CD4-positive, alpha-beta T cell treated with Interferon gamma for 1 hour (primary cell): ENCODE measurements around the gene ANKLE1.
A peak's percentile ranks its signal among the peaks of the same experiment; 100 is the strongest.

Source experiments
- DNase-seq: peaks from one replicate; pipeline ENCODE4 v3.0.0-alpha.2; 2020

ANKLE1 gene, protein sequence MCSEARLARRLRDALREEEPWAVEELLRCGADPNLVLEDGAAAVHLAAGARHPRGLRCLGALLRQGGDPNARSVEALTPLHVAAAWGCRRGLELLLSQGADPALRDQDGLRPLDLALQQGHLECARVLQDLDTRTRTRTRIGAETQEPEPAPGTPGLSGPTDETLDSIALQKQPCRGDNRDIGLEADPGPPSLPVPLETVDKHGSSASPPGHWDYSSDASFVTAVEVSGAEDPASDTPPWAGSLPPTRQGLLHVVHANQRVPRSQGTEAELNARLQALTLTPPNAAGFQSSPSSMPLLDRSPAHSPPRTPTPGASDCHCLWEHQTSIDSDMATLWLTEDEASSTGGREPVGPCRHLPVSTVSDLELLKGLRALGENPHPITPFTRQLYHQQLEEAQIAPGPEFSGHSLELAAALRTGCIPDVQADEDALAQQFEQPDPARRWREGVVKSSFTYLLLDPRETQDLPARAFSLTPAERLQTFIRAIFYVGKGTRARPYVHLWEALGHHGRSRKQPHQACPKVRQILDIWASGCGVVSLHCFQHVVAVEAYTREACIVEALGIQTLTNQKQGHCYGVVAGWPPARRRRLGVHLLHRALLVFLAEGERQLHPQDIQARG

DNA sequence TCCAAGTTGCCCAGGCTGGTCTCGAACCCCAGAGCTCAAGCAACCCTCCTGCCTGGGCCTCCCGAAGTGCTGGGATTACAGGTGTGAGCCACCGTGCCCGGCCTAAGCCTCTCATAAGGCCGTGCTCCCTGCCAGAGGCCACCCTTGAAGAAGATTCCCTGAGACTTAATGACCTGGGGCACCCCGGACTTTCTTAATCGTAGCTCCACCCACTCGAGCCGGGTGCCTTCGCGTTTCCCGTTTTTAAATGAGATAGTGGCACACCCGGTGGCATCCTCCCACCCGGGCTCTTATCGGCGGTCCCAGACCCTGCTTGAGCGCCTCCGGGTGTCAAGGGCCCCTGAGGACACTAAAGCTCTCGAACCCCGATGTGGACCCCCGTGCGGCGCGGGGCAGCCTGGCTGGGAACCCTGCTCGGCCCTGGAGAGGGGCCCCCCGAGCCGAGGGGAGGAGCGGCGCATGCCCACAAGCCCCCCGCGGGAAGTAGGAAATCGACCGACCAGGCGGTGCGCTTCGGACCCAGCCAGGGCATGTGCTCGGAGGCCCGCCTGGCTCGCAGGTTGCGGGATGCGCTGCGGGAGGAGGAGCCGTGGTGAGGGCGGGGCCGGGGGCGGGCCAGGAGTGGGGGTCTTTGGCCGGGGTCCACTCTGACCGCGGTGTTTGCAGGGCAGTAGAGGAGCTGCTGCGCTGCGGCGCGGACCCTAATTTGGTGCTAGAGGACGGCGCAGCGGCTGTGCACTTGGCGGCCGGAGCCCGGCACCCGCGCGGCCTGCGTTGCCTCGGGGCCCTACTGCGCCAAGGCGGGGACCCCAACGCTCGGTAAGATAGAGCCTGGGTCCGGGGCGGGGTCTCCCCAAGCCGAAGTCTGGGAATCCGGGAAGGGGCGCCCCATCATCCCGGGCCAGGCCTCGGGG is at the start of gene ANKLE1:
Gene ANKLE1, plus strand, starts transcription at position 511 of the 914 bp plus-strand sequence. Its CDS starts 20 bp downstream, at position 531.
- peak; percentile 53 for DNase-seq

DNA sequence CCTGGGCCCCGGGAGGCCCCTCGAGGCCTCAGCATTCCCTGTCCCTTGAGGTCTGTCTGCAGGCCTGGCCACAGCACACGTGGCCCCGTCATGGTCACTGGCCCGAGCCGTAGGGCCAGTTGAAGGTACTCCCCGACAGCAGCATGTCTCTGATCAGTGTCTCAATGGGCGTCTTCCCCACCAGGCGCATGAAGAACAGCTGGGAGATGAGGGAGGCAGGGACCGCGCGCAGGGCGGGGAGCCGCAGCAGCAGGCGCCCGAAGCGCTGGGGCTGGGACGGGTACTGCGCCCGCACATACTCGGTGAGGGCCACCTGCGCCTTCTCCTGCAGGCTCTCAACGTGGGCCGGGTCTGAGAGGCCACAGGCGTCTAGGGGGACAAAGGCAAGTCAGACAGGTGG is 49.4 kb upstream of the ANKLE1 start:
- no peak for DNase-seq

DNA sequence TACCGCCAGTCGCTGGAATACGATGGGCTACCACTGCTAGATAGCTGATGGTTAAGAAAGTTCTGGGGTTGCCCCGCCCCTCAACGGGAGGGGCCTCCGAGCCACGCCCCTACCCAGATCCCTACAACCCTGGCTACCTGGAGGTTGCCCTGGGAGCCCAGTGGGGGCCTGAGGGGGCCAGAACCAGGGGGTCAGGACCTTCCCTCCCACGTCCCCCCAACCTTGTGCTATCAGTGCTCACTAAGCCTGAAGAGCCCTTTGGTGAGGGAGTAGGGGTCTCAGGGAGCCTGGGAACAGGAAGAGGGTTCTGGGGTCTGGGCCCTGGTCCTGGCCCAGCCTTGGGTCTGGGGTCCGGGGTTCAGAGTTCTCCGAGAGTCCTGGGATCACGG is 46.8 kb upstream of the ANKLE1 start:
- DNase-seq: peak; percentile 43

DNA sequence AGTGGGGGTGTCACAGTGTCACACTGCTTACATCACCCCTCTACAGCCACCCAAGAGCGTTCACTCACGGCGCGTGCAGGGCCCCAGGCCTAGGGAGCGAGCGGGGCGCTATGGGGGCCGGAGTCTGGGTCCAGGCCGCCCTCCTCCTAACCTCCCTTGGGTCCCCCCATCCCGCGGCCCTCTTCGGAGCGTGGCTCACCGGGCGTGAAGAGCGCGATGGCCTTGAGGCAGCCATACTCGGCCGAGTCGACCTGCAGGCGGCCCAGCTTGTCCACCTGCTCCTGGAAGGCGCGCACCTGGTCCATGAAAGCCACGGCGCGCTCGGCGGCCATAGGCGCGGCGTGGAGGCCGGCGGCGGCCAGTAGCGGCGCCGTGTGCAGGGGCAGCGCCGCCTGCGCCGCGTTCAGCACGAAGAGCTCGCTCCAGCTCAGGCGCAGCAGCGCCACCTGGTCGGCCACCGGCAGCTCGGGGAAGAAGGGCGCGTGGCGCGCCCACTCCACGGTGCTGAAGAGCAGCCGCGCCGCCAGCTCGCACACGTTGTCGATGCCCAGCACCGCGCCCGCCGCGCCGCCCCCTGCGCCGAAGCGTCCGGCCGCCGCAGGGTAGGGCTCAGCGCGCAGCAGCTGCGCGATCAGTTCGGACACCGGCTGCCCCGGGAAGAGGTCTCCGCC is 46.3 kb upstream of the ANKLE1 start:
- DNase-seq: peak; percentile 73

DNA sequence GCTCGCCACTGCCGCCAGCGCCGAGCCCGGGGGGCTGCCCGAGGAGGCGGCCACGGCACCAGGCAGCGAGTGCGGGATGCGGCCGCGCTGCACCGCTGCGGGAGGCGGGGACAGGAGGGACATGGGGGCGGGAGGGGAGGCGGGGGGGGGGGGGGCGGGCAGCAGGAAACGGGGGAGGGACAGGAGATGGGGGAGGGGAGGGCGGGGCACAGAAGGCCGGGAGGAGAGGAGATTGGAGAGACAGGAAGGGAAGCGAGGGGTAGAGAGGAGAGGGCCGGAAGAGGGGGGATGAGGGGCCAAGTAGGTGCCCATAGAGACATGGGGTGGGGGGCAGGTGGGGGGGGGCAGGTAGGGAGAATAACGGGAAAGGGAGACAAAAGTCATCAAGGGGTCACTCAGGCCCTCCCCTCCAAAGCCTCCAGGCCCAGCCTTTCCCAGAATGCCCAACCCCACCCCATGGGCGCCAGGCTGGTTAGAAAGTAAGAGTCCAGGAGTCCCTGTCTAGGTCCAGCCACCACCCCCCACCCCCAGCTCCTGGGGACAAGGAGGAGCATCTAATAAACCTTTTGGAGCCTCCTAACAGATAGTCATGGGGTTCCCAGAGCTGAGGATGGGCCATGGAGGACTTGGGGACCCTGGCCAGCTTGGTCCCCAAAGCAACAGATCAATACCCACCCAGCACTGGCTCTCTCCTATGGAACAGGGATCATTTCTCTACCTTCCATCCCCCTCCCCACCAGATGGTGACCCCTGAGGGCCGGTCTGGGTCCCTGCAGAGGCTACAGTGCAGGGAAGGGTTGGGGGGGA is 45.5 kb upstream of the ANKLE1 start:
- DNase-seq: no peak

DNA sequence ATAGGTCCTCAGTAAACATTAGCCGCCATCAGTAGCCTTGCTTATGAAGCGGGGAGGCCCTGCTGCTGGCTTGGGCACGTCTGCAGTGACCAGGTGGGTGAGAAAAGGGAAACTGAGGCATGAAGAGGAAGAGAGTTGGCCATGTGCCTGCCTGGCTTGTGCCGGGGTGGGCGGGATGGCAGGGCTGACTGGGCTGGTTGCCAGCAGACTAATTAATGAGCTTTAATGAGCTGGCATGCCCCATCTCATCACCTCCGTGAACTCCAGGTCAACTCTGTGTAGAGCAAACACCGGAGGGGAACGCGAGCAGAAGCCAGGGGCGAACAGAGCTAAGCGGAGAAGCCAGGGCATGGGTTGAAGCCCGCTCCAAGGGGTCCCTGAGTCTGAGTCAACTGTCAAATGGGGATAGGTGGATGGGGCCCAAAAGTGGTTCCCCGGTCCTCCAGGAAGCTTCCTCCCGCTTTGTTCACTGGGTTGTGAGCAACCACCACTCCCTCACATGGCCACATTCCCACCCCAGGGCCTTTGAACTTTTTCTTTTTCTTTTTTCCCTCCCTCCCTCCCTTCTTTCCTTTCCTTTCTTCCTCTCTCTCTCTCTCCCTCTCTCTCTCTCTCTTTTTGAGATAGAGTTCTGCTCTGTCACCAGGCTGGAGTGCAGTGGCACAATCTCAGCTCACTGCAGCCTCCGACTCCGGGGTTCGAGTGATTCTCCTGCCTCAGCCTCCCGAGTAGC is 44.7 kb upstream of the ANKLE1 start:
- no peak for DNase-seq

DNA sequence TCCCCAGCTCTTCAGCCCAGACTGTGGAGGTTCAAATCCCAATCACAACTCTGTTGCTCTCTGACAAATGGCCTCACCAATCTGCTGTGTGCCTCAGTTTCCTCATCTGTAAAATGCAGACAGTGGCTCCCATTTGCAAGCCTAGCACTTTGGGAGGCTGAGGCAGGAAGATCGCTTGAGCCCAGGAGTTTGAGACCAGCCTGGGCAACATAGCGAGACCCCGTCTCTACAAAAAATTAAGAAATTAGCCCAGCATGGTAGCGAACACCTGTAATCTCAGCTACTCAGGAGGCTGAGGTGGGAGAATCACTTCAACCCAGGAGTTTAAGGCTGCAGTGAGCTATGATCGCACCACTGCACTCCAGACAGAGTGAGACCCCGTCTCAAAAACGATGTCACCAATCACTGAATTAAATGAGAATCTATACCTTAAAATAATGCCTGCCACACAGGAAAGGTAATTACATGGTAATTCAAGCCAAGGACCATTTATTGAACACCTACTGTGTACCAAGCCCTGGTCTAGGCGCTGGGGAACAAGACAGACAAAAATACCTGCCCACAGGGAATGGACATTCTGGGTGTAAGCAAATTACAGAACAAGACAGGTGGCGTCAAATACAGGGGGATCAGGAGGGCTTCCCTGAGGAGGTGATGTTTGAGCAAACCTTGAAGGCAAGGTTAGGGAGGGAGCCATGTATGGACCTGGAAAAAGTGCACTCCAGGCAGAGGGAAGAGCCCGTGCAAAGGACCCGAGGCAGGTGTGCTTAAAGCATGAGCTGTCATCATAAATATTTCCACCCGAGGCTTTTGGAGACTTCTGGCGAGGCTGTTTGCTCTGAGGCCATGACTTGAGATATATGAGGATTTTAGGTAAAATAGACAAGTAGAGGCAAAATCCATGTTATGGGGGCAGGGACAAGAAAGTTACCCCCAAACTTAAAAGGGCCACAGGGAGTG is 43.7 kb upstream of the ANKLE1 start:
- DNase-seq: no peak

DNA sequence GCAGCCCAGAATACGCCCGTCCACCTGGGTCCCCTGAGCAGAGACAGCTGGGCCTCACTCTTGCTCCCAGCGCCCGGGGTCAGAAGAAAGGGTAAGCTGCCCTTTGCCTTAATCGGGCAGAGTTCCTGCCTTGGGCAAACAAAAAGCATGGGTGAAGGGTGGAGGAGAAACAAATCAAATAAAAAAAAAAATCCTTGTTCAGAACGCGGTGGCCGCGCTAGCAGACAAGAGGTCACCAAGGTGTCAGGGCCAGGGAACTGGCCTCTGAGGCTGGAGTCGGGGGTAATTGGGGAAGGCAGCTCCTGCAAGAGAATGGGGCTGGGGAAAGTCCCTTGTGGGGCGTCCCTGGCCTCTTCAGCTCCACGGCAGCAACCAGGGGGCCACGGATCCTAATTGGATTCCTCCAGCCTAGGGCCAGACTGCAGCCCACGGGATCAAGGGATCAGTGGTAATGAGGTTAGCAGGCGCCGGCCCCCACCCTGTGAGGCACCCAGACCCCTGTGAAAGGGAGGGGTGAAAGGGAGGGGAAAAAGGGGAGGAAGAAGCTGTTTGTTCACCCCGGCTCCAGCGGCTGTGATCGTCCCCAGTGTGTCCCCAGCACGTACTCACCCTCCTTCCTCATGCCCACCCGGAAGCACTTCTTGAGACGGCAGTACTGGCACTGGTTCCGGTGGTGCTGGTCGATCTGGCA is 41.5 kb upstream of the ANKLE1 start:
- no peak for DNase-seq

DNA sequence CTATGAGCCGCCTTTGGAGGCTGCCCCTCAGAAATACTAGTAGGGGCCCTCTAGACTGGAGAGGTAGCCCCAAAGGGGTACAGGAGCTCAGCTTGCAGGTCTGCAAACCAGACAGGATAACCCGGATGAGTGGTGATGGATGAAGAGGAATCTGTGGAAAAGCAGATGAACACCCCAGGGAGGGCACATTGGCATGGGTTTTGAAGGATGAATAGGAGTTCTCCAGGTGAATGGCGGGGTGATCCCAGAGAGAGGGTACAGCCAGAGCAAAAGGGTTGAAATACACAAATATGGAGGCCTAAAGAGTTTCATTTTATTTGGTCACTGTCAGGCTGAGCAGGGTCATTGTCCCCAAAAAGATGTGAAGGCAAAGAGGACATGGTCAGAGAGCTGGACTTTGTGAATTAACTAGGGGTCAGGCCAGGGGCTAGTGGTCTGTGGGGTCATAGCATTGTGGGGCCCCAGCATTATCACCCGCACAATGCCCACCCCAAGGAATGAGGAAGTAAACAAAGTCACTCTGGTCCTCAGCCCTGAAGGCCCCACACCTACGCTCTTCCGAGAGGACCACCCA is 40.8 kb upstream of the ANKLE1 start:
- DNase-seq: no peak

DNA sequence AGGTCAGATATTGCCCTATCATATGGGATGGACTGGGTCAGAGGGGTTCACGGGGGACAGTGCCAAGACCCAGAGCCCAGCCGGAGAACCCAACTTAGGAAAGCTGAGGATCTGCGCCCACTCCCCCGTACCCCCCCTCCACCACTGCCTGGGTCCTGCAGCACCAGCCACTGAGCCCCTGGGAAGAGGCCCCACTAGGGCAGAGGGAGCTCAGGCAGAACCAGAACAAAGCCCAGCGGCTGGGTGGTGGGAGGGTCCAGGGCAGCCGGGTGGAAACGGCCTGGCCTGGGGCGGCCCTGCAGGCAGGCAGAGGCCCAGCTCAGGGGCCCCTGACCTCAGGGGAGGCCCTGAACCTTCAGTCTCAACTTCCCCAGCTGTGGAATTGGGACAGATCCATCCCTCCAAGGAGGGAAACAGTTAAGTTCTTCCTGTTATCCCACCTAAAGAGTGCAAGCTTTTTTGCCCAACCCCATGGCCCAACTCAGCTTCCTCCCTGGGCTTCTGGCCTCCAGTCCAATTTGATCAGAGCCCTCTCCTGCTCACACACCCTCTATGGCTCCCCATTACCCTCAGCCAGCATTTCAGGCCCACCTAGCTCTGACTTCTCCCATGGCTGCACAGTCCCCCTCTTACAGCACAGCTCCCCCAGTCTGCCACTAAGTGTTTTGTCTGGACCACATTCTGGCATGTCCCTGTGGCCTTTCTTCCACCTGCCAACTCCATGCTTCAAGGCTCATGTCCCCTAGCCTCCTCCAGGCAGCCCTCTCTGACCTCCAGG is 39.1 kb upstream of the ANKLE1 start:
- no peak for DNase-seq

DNA sequence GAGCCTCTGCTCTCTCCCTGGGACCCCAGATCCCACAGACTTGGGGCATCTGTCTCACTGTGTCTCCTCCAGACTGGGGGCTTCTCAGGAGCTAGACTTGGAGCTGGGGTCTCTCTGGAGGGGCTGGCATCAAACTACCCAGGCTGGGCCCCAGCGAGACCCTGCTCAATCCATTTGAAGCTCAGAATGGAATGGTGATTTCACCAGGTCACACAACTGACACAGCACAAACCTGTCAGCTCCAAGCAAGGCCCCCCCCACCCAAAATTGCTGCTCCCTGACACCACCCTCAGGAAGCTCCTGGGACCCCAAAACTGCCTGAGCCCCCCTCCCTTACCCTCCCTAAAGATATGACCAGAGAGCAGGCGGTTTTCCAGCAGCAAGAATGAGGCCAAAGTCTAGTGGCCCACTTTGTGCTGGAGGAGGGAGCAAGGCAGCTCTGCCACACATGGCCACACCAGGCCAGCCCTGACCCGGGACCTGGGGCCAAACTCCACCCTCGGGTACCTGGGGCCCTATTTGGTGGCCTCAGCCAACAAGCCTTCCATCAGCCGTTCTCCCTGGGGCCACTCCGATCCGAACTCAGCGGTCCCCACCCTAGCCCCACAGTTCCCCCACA is 38.4 kb upstream of the ANKLE1 start:
- DNase-seq: no peak

DNA sequence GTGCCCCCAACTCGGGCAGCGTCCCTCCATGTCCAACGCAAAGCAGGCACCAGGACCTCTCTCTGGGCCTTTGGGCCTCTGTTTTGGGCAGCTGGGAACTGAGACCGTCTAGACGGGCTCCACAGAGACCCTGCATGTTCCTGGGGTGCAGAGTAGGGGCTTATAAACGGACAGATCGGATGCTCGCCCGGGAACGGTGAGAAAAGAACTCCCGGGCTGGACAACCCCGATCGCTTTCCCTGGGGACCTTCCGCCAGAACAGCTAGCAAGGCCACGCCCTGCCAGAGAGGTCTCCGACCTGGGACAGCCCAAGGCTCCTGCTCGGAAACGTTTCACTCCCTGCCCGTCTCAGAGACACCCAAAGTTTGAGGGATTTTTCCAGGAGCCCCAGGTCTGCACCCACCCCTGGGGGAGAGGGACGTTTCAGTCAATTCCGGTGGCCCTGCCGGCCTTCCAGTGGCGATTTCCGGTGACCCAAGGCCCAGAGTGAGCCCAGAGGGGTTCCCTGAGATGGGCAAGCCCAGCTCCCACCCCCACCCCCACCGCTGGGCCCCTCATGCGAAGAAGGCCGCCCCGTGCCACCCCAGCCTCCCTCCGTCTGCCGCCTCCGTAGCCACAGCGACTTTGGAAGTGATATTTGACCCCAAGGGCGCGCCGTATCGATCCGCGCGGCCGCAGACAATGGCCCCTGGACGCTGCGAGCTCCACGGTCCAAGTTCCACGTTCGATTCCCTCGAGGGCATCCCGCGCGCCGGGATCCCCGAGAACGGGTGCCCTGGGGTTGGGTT is 37.7 kb upstream of the ANKLE1 start:
- DNase-seq: no peak

DNA sequence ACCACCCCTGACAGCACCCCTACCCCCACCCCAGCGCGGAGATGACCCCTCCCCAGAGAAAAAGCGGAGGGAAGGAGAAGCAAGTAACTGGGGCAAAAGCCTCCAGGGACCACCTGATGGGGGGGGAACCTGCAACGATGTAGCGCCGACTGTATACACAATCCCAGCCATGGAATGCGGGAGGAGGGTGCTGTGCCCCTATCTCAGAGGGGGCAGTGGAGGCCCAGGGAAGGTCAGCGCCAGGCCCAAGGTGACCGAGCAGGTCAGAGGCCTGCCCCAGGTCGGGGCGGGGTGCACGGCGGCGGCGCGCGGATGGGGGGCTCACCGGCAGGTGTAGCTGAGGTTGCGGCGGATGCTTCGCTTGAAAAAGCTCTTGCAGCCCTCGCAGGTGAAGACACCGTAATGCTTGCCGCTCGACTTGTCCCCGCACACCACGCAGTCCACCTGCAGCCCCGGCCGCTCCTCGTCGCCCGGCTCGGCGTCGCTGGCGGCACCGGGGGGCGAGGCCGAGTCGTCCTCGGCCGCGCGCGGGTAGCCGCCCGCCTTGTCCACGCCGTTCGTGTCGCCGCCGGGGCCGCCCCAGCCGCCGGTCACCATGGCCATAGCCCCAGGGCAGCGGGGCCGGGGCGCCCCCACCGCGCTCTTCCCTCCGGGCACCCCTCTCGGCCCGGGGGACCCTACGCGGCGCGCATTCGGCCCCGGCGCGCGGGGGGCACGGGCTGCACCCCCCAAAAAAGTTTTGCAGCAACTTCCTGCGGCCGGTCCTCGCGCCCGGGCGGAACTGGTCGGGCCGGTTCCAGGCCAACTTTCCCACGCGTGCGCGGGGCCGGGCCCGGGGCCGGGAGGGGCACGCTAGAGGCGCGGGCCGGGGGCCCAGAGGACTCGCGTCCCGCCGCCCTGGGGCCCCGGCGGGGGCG is 36.8 kb upstream of the ANKLE1 start:
- no peak for DNase-seq

DNA sequence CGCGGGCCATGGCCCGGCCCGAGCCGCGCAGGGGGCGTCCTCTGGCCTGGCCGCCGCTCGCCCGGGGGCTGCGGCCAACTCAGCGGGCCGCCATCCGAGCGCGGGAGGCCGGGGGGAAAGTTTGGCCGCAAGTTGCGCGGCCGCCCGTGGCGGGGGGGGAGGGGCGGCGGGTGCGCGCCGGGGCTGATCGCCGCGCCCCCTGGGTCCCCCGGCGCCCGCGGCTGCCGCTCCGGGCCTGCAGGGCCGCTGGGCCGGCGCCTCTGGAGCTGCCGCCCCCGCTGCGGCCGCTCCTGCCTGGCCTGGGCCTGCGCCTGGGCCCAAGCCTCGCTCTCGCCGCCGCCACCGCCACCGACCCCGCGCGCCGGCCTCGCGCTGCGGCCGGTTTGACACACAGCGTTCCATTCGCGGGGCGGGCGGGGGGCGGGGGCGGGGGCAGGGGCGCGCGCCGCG is 36.1 kb upstream of the ANKLE1 start, which contains the start of gene NR2F6:
Gene NR2F6, minus strand, starts transcription at position 385 of the 450 bp plus-strand sequence. CDS start 699 bp downstream, outside the sequence.
- DNase-seq: no peak

DNA sequence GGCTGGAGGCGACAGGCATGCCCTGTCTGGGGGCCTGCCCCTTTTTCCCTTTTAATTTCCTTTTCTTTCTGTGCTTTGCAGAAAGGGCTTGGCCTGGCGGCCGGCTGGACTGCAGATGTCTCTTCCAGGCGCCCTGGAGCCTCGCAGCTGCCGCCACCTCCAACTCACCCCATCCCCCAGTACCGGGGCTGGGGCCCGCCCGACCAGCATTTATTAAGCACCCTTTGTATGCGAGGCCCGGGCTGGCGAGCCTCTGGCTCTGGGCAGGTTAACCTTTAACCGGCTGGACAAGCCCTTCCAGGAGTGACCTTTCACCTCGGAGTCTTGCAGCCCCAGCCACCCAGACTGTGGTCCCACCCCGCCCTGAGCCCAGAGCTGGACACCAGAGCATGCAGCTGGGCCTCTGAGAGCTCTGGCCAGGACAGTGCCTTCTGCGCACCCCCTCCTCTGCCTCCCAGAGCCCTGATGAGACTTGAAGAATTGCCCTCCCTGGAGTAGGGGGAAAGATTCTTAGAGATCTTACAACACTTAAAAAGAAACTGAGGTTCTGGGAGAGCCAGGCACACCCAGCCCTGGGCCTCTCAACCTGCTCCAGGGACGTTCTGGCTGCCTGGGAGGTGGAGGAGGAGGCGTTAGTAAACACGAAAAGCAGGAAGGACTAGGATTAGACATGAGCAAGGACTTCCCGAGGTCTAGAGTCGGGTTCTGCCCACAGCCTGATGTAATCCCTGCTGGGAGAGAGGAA is 34.8 kb upstream of the ANKLE1 start:
- DNase-seq: no peak
